DMS 273 treated with DMSO at 0.1 percent for 48 hours (cell line): ENCODE results near the gene DLX1.
A peak's percentile ranks its signal among the peaks of the same experiment; 100 is the strongest.
"Not testable (repeated sequence)": the region's sequence is repeated elsewhere in the genome, so short reads cannot be mapped to it uniquely, and the experiment has no call there.

ENCODE experiments used
- DNase-seq: peaks from one replicate; lab custom pipeline; 2025; lab: John Stamatoyannopoulos, UW

DLX1 gene

GRCh38 chr2:172065111-172065510, 20.2 kb upstream of the DLX1 start:
- DNase-seq = no peak

- DNase-seq = no peak
Observed at GRCh38 chr2:172066394-172066886, 18.9 kb upstream of the DLX1 start.

DNA sequence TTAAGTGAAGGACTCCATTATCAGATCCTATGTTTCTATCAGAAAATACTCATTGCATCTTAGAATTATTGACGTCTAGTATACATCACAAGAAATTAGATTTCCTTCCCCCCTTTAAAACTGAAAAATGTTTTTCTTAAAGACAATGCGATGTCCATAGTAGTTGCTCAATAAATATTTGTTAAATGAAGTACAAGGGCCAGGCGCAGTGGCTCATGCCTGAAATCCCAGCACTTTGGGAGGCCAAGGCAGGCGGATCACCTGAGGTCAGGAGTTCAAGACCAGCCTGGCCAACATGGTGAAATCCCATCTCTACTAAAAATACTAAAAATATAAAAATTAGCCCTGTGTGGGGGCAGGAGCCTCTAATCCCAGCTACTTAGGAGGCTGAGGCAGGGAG, 17.4 kb upstream of the DLX1 start:
- DNase-seq = not testable (repeated sequence)

- DNase-seq = no peak
Observed at GRCh38 chr2:172070936-172071335, 14.4 kb upstream of the DLX1 start.

GRCh38 chr2:172072303-172072702, 13.0 kb upstream of the DLX1 start:
- no peak for DNase-seq

- DNase-seq = no peak
Observed at GRCh38 chr2:172072706-172073105, 12.6 kb upstream of the DLX1 start.

DNA sequence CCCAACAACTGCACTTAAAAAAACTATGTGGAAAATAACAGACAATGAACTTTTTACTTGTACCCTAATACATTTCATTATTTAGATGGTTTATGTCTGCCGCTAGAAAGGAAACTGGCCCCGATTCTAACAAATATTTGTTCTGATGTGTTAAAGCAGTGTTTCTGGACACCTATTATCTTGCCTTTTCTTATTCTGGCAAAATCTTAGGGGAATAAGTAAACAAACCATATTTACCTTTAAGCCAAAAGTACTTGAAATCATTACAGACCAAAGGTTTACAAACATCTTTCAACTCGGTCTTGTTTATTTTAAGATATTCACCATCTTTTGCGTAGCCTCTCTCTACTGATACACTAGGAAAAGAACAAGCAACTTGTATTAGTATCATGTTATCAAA, 11.8 kb upstream of the DLX1 start:
- DNase-seq = no peak

DNA sequence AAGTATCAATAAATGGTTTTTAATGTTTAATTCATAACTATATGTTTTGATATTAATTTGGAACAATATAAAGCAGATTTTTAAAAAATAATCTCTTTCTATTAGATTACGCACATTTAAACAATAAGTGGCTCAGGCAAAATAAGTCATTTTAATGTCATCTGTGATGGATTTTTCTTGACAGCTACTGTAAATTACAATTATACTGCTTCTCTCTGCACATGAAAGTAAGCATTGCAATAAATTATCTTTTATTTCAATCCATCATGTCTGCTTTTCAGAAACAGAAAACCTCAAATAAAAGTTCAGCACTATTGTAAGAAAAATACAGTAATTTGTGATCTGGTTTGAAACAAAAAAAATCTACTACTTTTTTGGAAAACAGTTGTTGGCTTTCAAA, 11.1 kb upstream of the DLX1 start:
- DNase-seq = no peak

- no peak for DNase-seq
Observed at GRCh38 chr2:172079416-172079815, 5.9 kb upstream of the DLX1 start.

DNA sequence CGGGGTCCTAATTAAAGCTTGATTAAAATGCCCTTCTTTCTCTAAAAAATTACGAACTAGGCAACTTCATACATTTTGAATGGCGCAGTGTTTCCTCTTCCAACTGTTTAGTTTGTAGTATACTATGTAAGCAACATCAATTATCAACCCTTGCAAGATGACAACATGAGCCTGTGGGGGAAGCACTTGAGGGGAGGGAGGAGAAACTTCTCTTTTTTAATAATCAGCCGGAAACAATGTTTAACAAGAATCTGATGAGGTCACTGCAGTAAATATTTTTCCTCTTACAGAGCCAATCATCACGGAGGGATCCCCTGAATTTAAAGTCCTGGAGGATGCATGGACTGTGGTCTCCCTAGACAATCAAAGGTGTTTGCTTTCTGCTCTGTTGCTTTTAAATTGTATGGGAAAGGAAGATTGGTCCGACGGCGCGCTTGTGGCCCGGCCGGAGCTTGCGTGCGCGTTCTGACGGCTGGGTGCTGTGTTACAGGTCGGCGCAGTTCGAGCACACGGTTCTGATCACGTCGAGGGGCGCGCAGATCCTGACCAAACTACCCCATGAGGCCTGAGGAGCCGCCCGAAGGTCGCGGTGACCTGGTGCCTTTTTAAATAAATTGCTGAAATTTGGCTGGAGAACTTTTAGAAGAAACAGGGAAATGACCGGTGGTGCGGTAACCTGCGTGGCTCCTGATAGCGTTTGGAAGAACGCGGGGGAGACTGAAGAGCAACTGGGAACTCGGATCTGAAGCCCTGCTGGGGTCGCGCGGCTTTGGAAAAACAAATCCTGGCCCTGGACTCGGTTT, 5.3 kb upstream of the DLX1 start:
- DNase-seq = no peak

- DNase-seq = no peak
Observed at GRCh38 chr2:172080641-172081220, 4.6 kb upstream of the DLX1 start.

- DNase-seq = no peak
Observed at GRCh38 chr2:172081221-172082022, 3.9 kb upstream of the DLX1 start.

DNA sequence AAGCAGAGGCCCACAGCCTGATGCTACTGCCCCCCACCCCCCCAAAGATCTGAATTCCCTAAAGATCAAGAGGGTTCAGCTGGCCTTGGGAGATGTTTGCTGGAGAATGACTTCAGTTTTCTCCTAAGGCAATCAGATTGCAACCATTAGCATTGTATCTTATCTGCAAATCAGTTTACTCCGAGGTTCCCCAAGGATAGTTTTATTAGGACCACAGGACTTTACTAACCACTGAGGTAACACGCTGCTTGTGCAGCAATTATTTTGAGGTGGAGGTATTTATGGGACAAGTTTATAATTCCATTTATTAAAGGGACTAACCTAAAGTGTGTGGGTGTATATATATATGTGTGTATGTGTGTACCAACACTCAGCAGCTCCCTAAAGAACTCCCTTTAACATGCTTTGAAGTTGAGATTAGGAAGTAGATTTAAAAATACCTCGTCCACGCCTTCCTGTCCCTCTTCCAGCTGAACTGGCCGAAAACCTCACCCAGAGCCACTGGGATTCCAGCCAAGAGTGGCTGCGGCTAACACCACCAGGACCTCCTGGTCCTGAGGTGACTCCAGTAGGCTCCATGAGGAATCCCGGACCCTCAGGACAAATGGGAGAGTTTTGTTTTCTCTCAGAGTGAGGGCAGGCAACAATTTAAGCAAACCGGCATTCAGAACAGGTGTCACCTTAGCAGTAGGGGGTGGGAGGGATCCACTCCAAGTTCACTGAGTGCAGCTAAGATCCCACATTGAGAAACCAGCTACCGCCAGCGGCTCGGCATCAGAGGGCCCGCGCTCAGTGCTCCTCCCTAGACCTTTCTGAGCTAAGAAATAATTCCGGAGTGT, 3.0 kb upstream of the DLX1 start:
- no peak for DNase-seq

- no peak for DNase-seq
Observed at GRCh38 chr2:172082944-172083627, 2.2 kb upstream of the DLX1 start.

DNA sequence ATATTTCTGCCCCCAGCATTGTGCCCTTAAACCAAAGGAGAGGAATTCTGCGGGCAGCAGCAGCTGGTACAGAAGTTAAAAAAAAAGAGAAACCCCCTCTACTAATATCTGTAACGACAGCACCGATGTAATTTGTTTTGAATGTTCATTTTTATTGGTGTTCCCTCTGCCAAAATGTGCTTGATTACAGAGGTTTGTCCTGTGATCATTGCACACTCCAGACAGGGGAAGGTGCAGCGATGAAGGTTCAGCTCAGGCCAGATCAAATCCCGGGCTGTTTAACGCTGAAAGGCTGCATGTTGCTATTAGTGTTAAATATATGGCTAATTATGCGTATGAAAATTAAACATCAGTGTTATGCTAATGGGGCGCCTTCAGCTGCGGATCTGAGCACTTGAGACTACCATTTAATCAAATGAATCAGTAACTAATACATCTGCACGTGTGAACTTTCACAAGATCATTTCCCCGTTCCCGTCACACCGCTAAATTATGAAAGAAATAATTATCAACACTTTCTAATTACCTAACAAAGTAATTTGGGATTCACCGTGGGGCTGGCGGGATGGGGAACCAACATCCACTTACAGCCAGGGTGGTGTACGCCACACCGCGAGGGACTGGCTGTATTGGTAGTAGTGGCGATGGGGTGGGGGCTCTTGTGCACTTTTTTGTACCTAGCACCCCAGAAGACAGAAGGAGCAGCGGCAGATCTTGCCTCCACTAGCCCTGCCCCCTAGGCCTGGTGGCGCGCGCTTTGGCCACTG, 1.5 kb upstream of the DLX1 start:
- DNase-seq = no peak

- DNase-seq = peak; percentile 71
Observed at GRCh38 chr2:172084395-172084644, 987 bp upstream of the DLX1 start.

- peak; percentile 87 for DNase-seq
Observed at GRCh38 chr2:172084645-172085459, 455 bp upstream of the DLX1 start.

DNA sequence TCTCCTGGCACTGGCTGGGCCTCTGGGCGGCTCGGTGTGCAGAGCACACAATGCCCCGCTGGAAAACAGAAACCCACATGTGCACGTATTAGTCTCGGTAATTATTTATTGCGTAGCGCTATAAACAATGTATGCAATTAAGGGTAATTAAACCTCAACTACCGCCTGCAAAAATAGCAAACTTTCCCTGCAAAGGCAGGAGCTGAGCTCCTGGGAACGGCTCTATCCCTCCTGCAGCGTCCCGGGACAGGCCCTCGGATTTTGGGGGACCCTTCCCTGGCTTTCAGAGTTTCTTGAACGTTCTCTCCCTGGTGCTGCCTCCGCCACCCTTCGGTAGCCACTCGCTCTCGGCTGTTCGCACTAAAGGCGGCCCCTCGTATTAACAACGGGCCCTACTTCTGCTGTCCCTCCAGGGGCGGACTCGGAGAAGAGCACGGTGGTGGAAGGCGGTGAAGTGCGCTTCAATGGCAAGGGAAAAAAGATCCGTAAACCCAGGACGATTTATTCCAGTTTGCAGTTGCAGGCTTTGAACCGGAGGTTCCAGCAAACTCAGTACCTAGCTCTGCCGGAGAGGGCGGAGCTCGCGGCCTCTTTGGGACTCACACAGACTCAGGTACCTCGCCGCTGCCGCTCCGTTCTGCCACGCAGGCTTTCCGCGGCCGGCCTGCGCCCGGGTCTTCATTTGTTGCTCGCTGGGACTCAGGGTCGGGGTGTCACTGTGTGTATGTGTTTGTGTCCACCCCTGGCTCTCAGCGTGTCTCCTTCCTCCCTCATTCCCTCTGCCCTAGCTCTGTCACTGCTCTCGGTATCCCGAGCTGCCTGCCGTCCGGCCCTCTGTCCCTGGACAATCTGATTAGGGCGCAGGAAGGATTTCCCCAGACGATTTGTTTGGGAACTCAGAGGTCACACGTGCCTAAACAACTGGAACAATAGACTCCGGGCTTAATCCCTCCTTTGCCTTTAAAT, 1.2 kb downstream of the DLX1 start:
- no peak for DNase-seq
